ENCODE results near the gene UPK3A. TPM values are rescaled to one million over a fixed set of nuclear protein-coding genes. Genes with fewer than 3 reads are reported as not detected.

The UPK3A gene
- total and polyA plus RNA-seq, 2 of the 13 experiments (the other 11 are each of a cell fraction or from before 2014, with no cell fraction given) = 10.5 to 13.8 TPM

GRCh38 chr22:45318558-45319323 lies 34.0 kb downstream of the UPK3A start (continued):
- TF ChIP-seq NFE2 (CRISPR knock-in tag; IDR thresholded peaks at IDR 0.05) = no peak
- TF ChIP-seq POLR2A (IDR thresholded peaks at IDR 0.05; ENCODE audit: insufficient read depth in 1 of 2, low read depth in 2 of 2, low read length in 2 of 2) = no peak

- ATAC-seq = no peak
- ChIA-PET POLR2A (interaction anchor here (0.7 kb wide), 1 partner anchor 46 kb away, joined by 3 read pairs; no protein-coding TSS in a partner anchor), CTCF (ENCODE audit: low intra/inter-chr PET ratio, low total read pairs) (no interaction called here)
- H3K36me3 ChIP-seq (replicated peaks in 1 of 2; ENCODE audit: control insufficient read depth in 1 of 2, insufficient read depth in 2 of 2, low read length in 2 of 2) = peaks cover 18 to 32% of the 10 kb centered on the region in 2 experiments
- H3K27me3 ChIP-seq (ENCODE audit: control insufficient read depth in 1 of 2, insufficient read depth in 2 of 2, low read length in 2 of 2) = no peaks in the 10 kb centered on the region
- no TSS peak for BruUV-seq (replicated peaks)
- no peaks in the 10 kb centered on the region for H3K9me3 ChIP-seq (ENCODE audit: low read length)
- peaks cover 63% of the 10 kb centered on the region for H3K4me1 ChIP-seq (ENCODE audit: insufficient read depth, low read length)
- no peak overlapping the region for H3K4me3 ChIP-seq (replicated peaks in 1 of 3; ENCODE audit: insufficient read depth in 1 of 3, low read depth in 2 of 3, low read length in 3 of 3)
- TF ChIP-seq ARID4A (CRISPR knock-in tag; IDR thresholded peaks at IDR 0.05; ENCODE audit: borderline replicate concordance) = no peak
- TF ChIP-seq ZNF446 (CRISPR knock-in tag; IDR thresholded peaks at IDR 0.05) = no peak
- no peak for TF ChIP-seq ISX (CRISPR knock-in tag; conservative IDR thresholded peaks at IDR 0.05)
- no peak for TF ChIP-seq MBD4 (IDR thresholded peaks at IDR 0.05; ENCODE audit: borderline replicate concordance, low read length)
- TF ChIP-seq TFAP4 (IDR thresholded peaks at IDR 0.05; ENCODE audit: borderline replicate concordance, low read depth) = no peak
- no peak for TF ChIP-seq ZNF20 (CRISPR knock-in tag; IDR thresholded peaks at IDR 0.05)
- TF ChIP-seq TBP (CRISPR knock-in tag; IDR thresholded peaks at IDR 0.05) = no peak
- FAIRE-seq = no peak
- no peak for DNase-seq (ENCODE audit: low spot score)
- peaks cover 82% of the 10 kb centered on the region for H3K79me2 ChIP-seq (ENCODE audit: insufficient read depth, low read length)
- in situ Hi-C loops (cut with HindIII; ENCODE audit: extremely low pct_ligation_motif_present, low pct_unique_long_range_greater_than_20kb) = no loop called here
- peaks cover 17% of the 10 kb centered on the region for H4K20me1 ChIP-seq (ENCODE audit: insufficient read depth, low read length)
- no peak overlapping the region for H3K4me2 ChIP-seq (ENCODE audit: low read depth, low read length)
- H3K27ac ChIP-seq (ENCODE audit: extremely low read length, insufficient read depth, low read length) = no peak overlapping the region
- intact Hi-C loops (cut with micrococcal nuclease; ENCODE audit: unreplicated experiment) = no loop called here
- no peak overlapping the region for H3K9ac ChIP-seq (ENCODE audit: insufficient read depth, low read depth, low read length)
- no peak overlapping the region for H2AFZ ChIP-seq (ENCODE audit: low read length)
- WGBS (ENCODE audit: low lambda C conversion rate) = 85% methylated on average over 5 of the region's 5 CpGs
Measured at GRCh38 chr22:45319324-45319685, 34.6 kb downstream of the UPK3A start.
